ENCODE results near the gene FHL5.
"Not testable (repeated sequence)": the region's sequence is repeated elsewhere in the genome, so short reads cannot be mapped to it uniquely, and the experiment has no call there.

Gene FHL5

DNA sequence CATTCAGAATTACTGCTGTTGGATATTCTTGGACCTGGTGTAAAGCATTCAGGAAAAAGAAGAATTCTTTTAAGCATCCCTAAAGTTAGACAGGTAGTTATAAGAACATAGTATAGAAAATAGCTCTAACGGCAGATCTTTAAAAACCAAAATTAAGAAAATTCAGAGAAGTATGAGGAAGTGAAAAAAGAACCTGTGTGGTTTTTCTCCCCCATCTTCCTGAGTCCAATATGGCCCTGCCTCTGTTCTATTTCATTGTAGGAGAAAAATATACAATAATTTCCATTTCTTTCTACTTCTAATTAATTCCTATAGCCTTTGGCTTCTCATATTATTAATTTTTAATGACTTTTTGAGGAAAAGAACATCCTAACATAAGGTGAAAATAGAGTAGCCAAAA, 47.1 kb downstream of the FHL5 start:
- no peak for DNase-seq (ENCODE audit: low read depth in 2 of 2)

GRCh38 chr6:96611342-96611991, 48.5 kb downstream of the FHL5 start:
- no peak for DNase-seq (ENCODE audit: low read depth in 2 of 2)

DNA sequence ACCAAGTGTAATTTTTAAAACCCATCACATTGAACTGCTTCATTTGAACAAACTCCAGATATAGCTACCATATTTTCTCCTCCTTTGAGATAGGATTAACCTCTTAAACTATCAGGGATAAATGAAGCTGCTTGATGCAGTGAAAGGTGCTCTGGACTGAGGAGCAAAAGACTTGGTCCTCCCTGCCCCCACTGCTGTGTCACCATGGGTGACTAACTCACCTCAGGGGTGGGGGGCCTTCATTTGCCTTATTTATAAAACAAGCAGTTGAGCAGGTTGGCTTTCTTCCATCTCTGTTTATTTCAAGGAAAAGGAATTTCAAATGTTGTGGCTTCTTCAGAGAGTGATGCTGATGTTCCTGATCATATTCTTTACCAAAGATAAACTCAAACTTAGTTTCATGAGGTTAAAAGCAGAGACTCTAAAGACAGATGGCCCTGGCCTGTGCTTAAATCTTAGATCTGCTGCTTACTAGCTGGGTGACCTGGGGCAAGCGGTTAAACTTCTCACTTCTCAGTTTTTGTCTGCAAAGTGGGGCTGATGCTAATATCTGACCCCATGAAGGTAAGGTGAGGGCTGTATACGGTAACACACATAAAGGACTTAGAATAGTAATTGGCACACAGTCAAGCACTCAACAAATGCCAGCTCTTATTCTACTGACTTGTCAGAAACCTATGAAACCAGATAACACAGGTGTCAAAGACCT, 50.5 kb downstream of the FHL5 start:
- DNase-seq (ENCODE audit: low read depth in 2 of 2): no peak

DNA sequence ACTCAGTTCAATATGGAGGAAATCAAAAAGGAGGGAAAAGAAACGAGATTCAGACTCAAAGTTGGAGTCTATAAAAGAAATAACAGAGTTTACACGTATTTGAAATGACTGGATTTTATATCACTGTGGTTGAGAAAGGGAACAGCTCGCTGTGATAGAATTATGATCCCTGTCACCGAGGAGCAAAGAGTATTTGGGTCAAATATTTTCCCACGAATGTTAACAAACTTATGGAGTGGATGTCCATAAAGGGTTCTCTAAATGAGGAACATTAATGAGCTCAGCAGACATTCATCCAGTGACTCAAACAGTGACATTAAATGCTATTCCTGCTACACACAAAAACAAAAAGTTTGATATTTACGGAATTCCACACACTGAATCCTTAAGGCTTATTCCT, 57.9 kb downstream of the FHL5 start:
- DNase-seq (ENCODE audit: low read depth in 2 of 2): no peak

DNA sequence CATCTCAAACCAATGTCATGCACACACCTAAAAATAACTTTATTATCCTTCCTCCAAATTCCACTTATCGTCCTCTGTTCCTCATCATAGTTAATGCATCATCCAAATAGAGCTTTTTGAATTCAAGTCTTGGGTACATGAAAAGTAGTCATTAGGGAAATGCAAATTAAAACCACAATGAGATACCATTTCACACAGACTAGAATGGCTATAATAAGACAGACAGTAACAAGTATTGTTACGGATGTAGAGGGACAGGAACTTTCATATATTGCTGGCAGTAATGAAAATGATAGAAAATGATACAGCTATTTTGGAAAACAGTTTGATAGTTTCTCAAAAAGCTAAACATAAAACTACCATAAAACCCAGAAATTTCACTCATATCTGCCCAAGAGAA, 59.1 kb downstream of the FHL5 start:
- no peak for DNase-seq (ENCODE audit: low read depth in 2 of 2)

DNA sequence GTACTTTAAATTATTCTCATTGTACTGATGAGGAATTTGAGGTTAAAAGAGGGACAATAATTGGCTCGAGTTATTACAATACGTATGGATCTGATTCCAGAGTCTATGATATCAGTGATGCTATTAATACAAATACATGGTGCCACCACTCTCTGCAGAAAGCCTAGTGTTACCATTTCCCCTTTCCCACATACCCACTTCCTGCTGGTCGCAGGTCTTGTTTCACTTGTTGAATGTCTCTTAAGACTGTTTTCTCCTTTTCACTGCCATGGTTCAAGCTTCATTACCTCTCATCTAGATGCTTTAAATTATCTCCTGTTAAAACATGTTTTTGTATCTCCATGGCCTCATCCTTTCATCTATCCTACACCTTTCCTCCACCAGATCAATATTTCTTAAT, 62.0 kb downstream of the FHL5 start:
- no peak for DNase-seq (ENCODE audit: low read depth in 2 of 2)

GRCh38 chr6:96626759-96627364, 63.9 kb downstream of the FHL5 start:
- no peak for DNase-seq (ENCODE audit: low read depth in 2 of 2)

DNA sequence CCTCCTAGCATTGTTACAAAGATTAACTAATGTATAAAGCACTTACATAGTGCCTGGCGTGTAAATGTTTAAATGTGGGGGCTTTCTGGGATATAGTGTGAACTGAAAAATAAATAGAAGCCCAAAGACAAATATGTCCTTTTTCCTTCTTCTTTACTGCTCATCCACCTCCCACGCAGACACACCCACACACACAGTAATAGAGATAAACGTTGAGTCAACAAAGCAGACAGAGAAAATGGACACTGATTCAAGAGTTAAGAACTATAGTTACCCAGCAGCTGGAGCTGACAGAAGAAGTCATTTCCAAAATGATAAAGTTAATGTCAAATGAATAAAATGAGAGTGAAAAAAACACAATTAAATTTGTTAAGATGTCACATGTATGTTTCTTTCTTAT, 68.3 kb downstream of the FHL5 start:
- DNase-seq (ENCODE audit: low read depth in 2 of 2): no peak

GRCh38 chr6:96637979-96638378, 75.1 kb downstream of the FHL5 start:
- DNase-seq (ENCODE audit: low read depth in 2 of 2): not testable (repeated sequence)

GRCh38 chr6:96645106-96645505, 82.2 kb downstream of the FHL5 start:
- DNase-seq (ENCODE audit: low read depth in 2 of 2): no peak

DNA sequence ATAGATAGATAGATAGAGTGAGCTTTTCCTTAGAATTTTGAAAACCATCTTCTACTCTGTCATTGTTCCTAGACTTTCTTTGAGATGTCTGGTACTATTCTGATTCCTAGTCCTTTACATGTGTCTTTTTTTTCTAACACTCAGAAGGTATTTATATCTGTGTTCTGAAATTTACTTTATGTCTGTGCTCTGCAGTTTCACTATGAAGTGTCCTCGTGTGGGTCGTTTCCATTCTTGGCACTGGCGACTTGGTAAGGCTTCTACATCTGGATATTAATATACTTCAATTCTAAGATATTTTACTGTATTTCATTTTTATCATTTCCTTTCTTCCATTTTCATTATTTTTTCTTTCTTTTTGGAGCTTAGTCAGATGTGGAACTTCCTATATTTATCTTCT, 87.0 kb downstream of the FHL5 start:
- no peak for DNase-seq (ENCODE audit: low read depth in 2 of 2)

- no peak for DNase-seq (ENCODE audit: low read depth in 2 of 2)
These were observed 88.9 kb downstream of the FHL5 start for GRCh38 chr6:96651816-96652215.

DNA sequence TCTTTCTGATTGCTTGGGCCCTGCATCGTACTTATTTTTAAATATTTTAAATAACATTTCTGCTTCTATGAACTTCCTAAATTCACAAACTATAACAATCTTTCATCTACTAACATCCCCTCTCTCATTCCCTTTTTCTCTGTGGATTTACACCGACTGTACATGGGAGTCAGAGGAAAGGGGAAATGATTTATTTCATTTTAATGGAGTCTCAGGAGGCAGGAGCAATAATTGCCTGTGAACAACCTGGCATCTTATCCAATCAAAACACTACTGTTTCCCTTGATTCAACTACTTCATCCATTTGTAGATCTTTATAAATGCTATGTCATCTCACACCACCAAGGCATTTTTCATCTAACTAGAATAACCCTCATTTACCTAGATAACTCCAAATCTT, 89.6 kb downstream of the FHL5 start:
- no peak for DNase-seq (ENCODE audit: low read depth in 2 of 2)

GRCh38 chr6:96653181-96653580, 90.3 kb downstream of the FHL5 start:
- no peak for DNase-seq (ENCODE audit: low read depth in 2 of 2)

- no peak for DNase-seq (ENCODE audit: low read depth in 2 of 2)
These were observed 93.6 kb downstream of the FHL5 start for GRCh38 chr6:96656567-96656966.

DNA sequence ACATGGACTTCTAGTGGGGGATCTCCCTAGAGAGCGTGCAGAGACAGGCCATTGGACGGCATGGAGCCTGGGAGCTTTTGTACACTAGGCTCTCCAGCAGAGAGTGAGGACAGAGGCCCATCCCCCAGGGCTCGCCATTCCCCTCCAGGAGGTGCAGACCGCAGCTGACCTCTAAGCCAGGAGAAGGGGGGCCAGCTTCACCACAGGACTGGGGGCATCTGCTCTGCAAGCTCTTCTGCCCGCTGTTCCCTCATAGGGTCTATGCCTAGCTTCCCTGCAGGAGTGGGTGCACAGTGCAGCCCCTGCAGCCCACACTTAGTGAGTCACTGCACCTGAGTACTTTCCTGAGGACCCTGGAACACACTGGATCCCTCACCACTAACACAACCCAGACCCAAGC, 94.4 kb downstream of the FHL5 start:
- no peak for DNase-seq (ENCODE audit: low read depth in 2 of 2)

- no peak for DNase-seq (ENCODE audit: low read depth in 2 of 2)
These were observed 96.3 kb downstream of the FHL5 start for GRCh38 chr6:96659084-96659845.
